GM18519 (cell line): Measurements from ENCODE around the gene PRELP.

ENCODE experiments used
- ATAC-seq: cut with Tn5 transposase; IDR thresholded peaks from one replicate; pipeline ENCODE4 v1.9.1; 2021; ENCODE audit warnings: mild to moderate bottlenecking, moderate library complexity; ENCODE audit not compliant: unreplicated experiment, low FRiP score

PRELP gene

GRCh38 chr1:203473781-203474305 lies 1.8 kb upstream of the PRELP start:
- no peak for ATAC-seq

DNA sequence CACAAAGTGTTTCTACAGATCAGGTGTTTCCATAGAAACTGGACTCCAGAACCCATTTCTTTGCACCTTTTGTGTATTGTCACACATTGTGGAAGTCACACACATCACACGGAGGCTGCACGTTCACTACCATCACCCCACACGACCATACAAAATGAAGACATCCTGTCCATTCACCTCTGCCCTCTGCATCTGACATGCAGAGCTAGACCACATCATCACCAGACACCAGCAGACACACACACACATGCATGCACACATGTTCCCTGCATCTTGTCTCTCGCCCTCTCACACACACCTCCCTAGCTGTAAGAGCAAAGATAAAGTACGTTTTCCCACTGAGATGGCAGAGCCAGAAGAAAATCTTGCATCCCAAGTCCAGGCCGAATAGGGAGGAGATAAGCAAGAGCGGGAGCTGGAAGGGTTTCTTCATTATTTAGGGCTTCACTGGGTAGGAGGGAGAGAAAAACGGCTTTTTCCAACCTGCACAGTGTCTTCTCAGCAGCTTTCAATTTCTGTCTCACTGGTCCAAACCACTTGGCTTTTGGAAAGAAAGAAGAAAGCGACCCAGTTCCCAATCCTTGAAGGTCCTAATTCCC lies 709 bp downstream of the PRELP start:
- no peak for ATAC-seq

- ATAC-seq, result no peak
Measured at GRCh38 chr1:203477748-203478147, 2.1 kb downstream of the PRELP start.

- ATAC-seq, result no peak
Measured at GRCh38 chr1:203478231-203478630, 2.6 kb downstream of the PRELP start.

- ATAC-seq, result no peak
Measured at GRCh38 chr1:203478986-203479385, 3.4 kb downstream of the PRELP start.

- ATAC-seq, result no peak
Measured at GRCh38 chr1:203479646-203480045, 4.0 kb downstream of the PRELP start.

DNA sequence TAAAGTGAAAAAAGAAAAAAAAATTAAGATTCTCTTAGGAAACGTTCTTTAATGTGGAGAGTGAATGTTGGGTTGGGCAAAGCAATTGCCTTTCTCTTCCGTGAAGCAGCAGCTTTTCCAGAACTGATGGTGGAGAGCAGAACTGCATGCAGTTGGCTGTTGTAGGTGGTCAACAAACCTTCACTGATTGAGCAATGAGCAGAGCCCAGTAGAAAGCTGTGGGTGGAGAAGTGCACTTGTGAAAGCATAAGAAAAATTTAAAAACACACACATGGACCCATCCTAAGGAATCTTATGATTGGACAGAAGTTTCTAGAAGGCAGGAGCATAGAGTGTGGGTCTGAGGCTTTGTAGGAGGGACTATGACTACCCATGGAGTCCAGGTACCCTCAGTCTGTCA lies 4.5 kb downstream of the PRELP start:
- no peak for ATAC-seq

- no peak for ATAC-seq
Measured at GRCh38 chr1:203480525-203481084, 5.0 kb downstream of the PRELP start.

DNA sequence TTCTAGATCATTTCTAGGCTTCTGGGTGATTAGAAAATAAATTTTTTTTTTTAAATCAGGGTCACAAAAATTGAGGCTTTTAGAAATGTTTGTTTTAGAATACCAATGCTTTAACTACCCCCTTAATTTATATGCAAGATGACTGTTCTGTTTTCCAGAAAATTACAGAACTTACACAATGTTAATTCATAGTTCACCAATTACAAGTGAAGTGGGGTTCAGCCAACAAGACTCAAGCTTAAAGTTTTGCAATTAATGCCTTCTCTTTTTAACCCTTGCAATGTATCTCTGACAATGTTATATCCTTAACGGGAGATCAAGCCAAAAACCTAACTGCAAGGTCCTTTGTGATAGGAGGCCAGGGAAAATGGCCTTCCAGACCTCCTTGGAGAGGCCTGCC lies 5.6 kb downstream of the PRELP start:
- ATAC-seq, result no peak

DNA sequence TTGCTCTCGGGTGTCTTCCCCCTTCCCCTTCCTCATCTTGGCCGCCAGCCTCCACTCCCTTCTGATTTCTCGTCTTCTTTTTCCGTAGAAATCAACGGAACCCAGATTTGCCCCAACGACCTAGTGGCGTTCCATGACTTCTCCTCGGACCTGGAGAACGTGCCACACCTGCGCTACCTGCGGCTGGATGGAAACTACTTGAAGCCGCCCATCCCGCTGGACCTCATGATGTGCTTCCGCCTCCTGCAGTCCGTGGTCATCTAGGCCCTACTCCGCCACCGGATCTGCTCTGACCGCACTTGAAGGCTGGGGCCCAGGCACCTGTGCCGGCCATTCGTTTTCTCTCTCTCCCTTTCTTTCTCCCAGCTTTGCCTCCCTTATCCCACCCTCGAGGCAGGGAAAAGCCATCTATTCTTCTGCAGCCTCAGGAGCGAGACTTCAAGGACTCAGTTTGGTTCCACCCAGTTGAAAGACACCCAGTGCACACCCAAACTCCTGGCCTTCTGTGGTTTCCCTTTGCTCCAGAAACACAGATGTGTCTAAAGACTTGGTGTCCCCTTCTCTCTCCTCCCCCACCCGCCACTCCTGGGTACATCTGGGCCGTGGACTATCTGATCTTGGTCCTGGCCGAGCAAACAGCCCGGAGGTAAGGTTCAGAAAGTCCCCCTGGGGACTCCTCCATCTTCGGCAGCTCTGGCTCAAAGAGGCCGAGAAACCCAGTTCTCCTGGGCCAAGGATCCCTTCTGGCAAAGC lies 11.2 kb downstream of the PRELP start:
- ATAC-seq, result no peak

DNA sequence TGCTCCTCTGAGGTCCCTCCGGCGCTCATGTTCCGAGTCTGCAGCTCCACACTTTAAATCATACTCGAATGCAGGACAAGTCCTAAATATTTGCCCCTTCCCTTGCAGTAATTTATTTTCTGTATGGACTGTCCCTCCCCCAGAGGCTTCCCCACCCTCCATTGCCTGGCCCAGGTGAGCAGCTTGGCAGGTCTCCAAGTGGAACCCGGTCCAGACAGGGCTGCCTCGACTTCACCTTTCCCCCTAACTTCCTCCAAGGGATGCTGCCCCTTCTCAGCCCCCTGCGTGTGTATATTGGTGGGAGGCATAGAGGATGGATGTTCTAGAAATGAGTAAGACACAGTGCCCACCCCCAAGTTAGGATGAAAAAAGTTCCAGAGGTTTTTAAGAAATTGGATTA lies 12.9 kb downstream of the PRELP start:
- no peak for ATAC-seq

- ATAC-seq, result no peak
Measured at GRCh38 chr1:203490607-203491006, 15.0 kb downstream of the PRELP start.

DNA sequence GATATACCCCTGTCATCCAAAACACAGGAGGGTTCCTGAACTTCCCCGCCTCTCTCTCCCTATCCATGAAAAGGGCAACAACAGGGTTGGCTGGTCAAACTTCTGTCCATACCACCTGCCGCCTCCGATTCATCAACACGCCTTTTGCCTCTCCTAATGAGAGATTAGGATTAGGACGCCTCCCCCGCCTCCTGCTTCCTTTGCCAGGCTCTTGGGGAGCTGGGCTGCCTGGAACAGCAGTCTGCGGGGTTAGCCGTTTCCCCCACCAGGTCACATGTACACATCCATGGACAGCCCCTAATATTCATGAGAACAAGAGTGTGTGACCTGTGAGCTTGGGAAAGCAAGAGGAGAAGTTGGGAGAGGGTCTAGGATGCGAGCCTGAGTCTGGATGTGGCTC lies 16.1 kb downstream of the PRELP start:
- ATAC-seq, result no peak

- no peak for ATAC-seq
Measured at GRCh38 chr1:203492082-203492747, 16.6 kb downstream of the PRELP start.

- no peak for ATAC-seq
Measured at GRCh38 chr1:203492748-203493130, 17.1 kb downstream of the PRELP start.

- ATAC-seq, result no peak
Measured at GRCh38 chr1:203493901-203494300, 18.3 kb downstream of the PRELP start, which contains the start of gene OPTC. Gene OPTC (plus strand): TSS chr1:203494153. CDS start chr1:203496006, 1,853 bp downstream.

DNA sequence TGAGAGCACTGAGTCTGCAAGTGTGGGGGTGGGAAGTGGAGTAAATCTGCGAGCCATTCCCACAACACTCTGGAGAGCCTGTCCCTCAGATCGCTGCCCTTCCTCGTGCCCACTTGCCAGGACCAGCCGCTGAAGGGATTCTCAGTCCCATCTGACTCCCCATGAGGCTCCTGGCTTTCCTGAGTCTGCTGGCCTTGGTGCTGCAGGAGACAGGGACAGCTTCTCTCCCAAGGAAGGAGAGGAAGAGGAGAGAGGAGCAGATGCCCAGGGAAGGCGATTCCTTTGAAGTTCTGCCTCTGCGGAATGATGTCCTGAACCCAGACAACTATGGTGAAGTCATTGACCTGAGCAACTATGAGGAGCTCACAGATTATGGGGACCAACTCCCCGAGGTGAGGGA lies 20.2 kb downstream of the PRELP start:
- no peak for ATAC-seq

GRCh38 chr1:203497269-203497777 lies 21.7 kb downstream of the PRELP start:
- no peak for ATAC-seq

DNA sequence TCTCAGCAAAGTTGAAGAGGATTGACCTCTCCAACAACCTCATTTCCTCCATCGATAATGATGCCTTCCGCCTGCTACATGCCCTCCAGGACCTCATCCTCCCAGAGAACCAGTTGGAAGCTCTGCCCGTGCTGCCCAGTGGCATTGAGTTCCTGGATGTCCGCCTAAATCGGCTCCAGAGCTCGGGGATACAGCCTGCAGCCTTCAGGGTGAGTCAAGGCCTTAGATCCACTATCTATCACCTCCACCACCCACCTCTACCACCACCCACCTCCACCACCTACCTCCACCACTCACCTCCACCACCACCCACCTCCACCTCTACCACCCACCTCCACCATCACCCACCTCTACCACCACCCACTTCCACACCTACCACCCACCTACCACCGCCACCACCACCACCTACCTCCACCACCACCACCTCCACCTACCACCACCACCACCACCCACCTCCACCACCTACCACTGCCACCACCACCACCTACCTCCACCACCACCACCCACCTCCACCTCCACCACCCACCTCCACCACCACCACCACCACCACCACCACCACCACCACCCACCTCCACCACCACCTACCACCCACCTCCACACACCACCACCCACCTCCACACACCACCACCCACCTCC lies 24.2 kb downstream of the PRELP start:
- no peak for ATAC-seq

GRCh38 chr1:203500279-203500678 lies 24.7 kb downstream of the PRELP start:
- no peak for ATAC-seq

DNA sequence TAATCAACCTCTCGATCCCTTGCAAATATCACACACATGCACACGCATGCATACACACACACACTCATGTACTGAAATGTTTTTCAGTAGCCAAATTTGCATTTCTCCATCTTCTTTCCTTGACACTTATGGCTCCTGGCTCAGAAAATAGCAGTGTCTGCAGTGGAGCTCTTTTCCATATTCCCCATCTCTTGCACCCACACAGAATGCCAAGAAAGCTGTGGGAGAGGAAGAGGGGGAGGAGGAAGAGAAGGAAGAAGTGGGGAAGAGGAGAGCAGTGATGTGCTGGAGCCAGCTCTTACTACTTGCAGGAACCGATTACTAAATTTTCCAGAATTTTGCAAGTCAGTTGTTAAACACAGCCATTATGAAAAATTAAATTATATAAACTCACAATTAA lies 28.2 kb downstream of the PRELP start:
- no peak for ATAC-seq
